GM19372 (cell line): ENCODE results near the gene CIART.
"Not testable (repeated sequence)": the region's sequence is repeated elsewhere in the genome, so short reads cannot be mapped to it uniquely, and the experiment has no call there.

Experiments
- ATAC-seq: cut with Tn5 transposase; IDR thresholded peaks from one replicate; pipeline ENCODE4 v1.9.1; 2021; ENCODE audit warnings: mild to moderate bottlenecking, low read depth, moderate library complexity; ENCODE audit not compliant: unreplicated experiment

Gene CIART

GRCh38 chr1:150302338-150302737, 20.0 kb downstream of the CIART start:
- no peak for ATAC-seq

- ATAC-seq, result no peak
These were observed 20.5 kb downstream of the CIART start for GRCh38 chr1:150302902-150303301.

GRCh38 chr1:150308585-150308984, 26.2 kb downstream of the CIART start:
- not testable (repeated sequence) for ATAC-seq

- ATAC-seq, result no peak
These were observed 27.6 kb downstream of the CIART start for GRCh38 chr1:150309758-150310508.

GRCh38 chr1:150311762-150312161, 29.4 kb downstream of the CIART start:
- no peak for ATAC-seq

- not testable (repeated sequence) for ATAC-seq
These were observed 32.3 kb downstream of the CIART start for GRCh38 chr1:150314691-150315090.

GRCh38 chr1:150320667-150320978, 38.3 kb downstream of the CIART start:
- no peak for ATAC-seq

- ATAC-seq, result no peak
These were observed 39.4 kb downstream of the CIART start for GRCh38 chr1:150321826-150322166.

GRCh38 chr1:150322310-150322709, 40.0 kb downstream of the CIART start:
- no peak for ATAC-seq

- no peak for ATAC-seq
These were observed 50.4 kb downstream of the CIART start for GRCh38 chr1:150332651-150333290.
